ENCODE results near the gene KCNG2. TPM values are rescaled to one million over a fixed set of nuclear protein-coding genes. Genes with fewer than 3 reads are reported as not detected.

KCNG2 gene
- total and polyA plus RNA-seq, 2 of the 8 experiments (the other 6 are each of a cell fraction or from before 2014, with no cell fraction given), result 0.19 to 0.74 TPM

- TF ChIP-seq, protein P1, sequence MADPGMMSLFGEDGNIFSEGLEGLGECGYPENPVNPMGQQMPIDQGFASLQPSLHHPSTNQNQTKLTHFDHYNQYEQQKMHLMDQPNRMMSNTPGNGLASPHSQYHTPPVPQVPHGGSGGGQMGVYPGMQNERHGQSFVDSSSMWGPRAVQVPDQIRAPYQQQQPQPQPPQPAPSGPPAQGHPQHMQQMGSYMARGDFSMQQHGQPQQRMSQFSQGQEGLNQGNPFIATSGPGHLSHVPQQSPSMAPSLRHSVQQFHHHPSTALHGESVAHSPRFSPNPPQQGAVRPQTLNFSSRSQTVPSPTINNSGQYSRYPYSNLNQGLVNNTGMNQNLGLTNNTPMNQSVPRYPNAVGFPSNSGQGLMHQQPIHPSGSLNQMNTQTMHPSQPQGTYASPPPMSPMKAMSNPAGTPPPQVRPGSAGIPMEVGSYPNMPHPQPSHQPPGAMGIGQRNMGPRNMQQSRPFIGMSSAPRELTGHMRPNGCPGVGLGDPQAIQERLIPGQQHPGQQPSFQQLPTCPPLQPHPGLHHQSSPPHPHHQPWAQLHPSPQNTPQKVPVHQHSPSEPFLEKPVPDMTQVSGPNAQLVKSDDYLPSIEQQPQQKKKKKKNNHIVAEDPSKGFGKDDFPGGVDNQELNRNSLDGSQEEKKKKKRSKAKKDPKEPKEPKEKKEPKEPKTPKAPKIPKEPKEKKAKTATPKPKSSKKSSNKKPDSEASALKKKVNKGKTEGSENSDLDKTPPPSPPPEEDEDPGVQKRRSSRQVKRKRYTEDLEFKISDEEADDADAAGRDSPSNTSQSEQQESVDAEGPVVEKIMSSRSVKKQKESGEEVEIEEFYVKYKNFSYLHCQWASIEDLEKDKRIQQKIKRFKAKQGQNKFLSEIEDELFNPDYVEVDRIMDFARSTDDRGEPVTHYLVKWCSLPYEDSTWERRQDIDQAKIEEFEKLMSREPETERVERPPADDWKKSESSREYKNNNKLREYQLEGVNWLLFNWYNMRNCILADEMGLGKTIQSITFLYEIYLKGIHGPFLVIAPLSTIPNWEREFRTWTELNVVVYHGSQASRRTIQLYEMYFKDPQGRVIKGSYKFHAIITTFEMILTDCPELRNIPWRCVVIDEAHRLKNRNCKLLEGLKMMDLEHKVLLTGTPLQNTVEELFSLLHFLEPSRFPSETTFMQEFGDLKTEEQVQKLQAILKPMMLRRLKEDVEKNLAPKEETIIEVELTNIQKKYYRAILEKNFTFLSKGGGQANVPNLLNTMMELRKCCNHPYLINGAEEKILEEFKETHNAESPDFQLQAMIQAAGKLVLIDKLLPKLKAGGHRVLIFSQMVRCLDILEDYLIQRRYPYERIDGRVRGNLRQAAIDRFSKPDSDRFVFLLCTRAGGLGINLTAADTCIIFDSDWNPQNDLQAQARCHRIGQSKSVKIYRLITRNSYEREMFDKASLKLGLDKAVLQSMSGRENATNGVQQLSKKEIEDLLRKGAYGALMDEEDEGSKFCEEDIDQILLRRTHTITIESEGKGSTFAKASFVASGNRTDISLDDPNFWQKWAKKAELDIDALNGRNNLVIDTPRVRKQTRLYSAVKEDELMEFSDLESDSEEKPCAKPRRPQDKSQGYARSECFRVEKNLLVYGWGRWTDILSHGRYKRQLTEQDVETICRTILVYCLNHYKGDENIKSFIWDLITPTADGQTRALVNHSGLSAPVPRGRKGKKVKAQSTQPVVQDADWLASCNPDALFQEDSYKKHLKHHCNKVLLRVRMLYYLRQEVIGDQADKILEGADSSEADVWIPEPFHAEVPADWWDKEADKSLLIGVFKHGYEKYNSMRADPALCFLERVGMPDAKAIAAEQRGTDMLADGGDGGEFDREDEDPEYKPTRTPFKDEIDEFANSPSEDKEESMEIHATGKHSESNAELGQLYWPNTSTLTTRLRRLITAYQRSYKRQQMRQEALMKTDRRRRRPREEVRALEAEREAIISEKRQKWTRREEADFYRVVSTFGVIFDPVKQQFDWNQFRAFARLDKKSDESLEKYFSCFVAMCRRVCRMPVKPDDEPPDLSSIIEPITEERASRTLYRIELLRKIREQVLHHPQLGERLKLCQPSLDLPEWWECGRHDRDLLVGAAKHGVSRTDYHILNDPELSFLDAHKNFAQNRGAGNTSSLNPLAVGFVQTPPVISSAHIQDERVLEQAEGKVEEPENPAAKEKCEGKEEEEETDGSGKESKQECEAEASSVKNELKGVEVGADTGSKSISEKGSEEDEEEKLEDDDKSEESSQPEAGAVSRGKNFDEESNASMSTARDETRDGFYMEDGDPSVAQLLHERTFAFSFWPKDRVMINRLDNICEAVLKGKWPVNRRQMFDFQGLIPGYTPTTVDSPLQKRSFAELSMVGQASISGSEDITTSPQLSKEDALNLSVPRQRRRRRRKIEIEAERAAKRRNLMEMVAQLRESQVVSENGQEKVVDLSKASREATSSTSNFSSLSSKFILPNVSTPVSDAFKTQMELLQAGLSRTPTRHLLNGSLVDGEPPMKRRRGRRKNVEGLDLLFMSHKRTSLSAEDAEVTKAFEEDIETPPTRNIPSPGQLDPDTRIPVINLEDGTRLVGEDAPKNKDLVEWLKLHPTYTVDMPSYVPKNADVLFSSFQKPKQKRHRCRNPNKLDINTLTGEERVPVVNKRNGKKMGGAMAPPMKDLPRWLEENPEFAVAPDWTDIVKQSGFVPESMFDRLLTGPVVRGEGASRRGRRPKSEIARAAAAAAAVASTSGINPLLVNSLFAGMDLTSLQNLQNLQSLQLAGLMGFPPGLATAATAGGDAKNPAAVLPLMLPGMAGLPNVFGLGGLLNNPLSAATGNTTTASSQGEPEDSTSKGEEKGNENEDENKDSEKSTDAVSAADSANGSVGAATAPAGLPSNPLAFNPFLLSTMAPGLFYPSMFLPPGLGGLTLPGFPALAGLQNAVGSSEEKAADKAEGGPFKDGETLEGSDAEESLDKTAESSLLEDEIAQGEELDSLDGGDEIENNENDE (IDR thresholded peaks at IDR 0.05; ENCODE audit: insufficient replicate concordance, low read length), result no peak
- TF ChIP-seq FOSL1 (IDR thresholded peaks at IDR 0.05; ENCODE audit: insufficient read depth, low read depth, low read length), result no peak
- TF ChIP-seq RXRA (IDR thresholded peaks at IDR 0.05; ENCODE audit: insufficient read depth, low read depth, low read length), result no peak
- no peak for TF ChIP-seq NRF1 (IDR thresholded peaks at IDR 0.05; ENCODE audit: low read depth, low read length)
- TF ChIP-seq CBX8 (IDR thresholded peaks at IDR 0.05; ENCODE audit: borderline replicate concordance, low read depth, low read length), result no peak
- TF ChIP-seq SP1 (IDR thresholded peaks at IDR 0.05; ENCODE audit: low read depth, low read length), result no peak
- TF ChIP-seq SIX5 (IDR thresholded peaks at IDR 0.05; ENCODE audit: low read depth, low read length), result no peak
- no peak for TF ChIP-seq CTCF (IDR thresholded peaks at IDR 0.05; ENCODE audit: control extremely low read depth in 1 of 3, insufficient read depth in 1 of 3, low read depth in 1 of 3, low read length in 3 of 3)
Observed at GRCh38 chr18:79882522-79883241, 84.9 kb downstream of the KCNG2 start (continued).

Data from H1 (cell line).